ENCODE data around the gene MACROD2.

Gene MACROD2

DNA sequence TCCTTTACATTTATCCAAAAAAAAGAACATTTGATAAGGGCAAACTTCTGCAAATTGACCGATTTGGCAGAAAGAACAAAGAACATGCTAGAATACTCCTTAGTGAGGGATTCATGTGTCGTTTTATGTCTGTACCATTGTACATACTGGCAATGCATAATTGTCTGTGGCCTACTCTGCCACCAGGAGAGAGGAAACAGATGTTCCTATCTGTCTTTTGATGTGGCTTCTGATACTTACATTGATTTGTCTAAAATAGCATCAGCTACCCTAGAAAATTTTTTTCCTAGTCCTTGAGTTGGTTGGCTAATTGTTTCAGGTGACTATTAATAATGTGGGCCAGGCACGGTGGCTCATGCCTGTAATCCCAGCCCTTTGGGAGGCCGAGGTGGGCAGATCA is 1923.8 kb downstream of the MACROD2 start:
- DNase-seq: no peak

DNA sequence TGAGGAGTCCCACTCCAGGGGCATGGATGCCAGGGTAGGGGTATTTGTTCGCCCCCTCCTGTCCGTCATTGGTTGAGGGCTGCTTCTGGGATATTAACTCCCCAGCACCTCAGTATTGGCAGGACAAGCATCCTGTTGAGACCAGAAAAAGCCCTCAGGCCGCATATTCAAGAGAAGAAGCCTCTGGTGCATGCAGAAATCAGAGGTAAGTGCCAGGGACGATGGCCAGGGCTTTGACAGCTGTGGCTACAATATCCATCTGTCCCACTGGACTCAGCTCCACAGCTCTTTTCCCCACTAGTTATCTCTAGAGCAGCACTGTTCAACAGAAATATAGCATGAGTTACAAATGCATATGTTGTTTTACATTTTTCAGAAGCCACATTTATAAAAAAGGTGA is 1926.6 kb downstream of the MACROD2 start:
- no peak for DNase-seq

DNA sequence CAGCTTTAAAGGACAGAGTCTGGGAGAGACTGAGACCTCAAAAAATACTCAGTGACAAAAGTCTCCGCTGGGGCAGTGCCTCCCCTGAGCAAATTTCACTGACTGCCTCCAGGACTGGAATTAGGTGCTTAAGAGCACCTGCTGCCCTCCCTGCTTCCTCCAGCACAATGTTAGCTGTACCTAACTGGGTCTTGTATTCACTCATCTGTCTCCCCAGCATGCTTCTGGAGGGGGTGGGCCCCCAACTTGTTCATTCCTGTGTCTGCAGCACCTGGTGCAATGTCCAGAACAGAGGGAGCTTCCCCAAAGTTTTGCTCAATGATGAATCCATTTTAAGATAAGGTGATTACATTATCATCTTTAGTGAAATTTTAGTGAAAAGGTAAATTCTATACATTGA is 1927.2 kb downstream of the MACROD2 start:
- DNase-seq: no peak

DNA sequence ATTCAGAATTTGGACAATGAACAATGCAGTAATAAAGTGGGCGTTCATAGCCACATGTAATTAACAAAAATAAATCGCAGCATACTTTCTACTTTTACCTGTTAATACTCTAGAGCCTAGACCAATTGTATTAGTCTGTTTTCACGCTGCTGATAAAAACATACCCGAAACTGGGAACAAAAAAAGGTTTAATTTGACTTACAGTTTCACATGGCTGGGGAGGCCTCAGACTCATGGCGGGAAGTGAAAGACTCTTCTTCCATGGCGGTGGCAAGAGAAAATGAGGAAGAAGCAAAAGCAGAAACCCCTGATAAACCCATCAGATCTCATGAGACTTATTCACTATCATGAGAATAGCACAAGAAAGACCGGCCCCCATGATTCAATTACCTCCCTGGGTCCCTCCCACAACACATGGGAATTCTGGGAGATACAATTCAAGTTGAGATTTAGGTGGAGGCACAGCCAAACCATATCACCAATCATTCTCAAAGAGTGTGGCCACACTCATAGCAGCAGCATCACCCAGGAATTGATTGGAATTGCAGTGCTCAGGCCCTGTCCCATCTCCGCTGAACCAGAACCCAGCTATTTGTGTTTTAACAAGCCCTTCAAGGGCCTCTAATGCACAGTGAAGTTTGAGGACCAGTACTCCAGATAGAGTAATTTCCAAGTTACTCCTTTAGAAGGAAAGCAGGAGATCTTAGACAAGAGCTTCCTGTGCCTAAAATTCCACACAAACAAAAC is 1927.9 kb downstream of the MACROD2 start:
- DNase-seq: no peak

DNA sequence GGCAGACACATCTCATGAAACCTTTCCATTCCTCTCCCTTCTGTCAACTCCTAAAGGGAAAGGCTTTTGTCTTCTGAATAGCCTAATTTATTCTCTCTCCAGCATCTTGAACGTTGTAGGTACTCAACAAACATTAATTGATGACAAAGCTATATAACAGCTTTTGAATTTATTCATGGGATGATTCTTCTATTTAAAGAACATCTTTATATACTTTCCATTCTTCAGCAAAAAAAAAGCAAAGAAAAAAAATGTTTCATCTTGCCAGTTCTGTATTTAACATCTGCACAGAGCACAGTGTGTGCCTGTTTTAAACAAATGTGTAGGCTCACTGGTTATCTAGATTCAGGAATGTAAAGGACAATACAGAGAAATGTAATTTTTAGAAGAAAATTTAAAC is 1929.2 kb downstream of the MACROD2 start:
- no peak for DNase-seq

DNA sequence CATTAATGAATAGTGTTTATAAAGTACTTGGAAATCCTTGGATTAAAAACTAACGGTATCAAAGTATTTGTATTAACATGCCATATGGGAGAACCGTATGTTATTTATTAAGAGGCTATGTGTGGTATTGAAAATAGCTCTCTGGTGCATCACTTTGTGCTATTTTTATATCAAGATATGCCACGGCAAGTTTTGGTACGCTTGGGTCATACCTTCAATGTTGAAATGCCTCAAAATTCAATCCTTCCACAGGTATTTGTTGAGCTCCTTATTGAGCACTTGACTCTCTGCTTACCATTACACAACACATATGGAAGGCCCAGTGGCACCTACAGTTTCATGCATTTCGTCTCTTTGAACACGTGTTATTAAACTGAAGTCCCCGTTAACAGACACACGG is 1930.1 kb downstream of the MACROD2 start:
- DNase-seq: no peak

DNA sequence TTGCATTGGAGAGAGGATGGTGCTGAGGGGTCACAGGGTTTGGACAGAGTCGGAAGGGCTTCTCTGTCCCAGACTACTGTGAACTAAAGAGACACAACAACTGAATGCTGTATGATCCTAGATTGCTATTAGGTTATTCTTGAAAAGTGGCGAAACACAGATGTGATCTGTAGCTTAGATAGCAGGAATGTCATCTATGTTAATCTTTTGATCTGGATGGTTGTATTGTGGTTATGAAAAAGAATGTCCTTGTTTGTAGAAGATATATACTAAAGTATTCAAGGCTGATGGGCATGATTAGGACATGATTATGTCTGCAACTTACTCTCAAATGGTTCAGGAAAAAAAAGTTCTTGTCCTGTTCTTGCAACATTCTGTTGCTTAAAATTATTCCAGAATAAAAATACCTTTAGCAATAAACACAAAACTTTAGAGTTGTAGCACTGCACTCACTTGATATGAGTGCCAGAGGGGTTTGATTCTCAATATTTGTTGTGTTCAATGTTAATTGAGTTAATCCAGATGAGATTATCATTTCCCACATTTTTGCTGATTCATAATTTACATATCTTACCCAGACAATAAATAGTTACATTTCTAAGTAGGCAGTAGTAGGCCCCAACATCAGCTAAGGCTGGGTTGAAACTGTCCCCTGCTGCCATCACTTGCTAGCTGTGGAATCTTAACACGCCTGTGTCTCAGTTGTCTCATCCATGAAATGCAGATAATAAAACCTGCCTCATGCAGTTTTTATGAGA is 1932.8 kb downstream of the MACROD2 start:
- DNase-seq: no peak

DNA sequence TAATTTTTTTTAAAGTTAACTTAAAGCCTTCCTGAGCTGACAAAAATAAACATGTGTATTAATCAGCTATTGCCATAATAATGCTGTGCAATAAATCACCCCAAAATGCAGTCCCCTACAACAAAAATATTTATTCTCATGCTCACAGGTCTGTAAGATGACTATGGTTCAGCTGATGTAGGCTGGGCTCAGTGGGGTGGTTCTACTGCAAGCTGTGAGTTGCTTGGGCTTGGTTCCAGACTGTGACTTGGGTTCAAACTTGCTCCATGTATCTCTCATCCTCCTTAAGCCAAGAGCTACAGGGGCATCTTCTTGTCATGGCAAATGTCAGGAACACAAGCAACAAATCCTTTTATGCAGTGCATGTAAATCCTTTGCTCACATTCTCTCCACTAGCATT is 1933.6 kb downstream of the MACROD2 start:
- DNase-seq: no peak

DNA sequence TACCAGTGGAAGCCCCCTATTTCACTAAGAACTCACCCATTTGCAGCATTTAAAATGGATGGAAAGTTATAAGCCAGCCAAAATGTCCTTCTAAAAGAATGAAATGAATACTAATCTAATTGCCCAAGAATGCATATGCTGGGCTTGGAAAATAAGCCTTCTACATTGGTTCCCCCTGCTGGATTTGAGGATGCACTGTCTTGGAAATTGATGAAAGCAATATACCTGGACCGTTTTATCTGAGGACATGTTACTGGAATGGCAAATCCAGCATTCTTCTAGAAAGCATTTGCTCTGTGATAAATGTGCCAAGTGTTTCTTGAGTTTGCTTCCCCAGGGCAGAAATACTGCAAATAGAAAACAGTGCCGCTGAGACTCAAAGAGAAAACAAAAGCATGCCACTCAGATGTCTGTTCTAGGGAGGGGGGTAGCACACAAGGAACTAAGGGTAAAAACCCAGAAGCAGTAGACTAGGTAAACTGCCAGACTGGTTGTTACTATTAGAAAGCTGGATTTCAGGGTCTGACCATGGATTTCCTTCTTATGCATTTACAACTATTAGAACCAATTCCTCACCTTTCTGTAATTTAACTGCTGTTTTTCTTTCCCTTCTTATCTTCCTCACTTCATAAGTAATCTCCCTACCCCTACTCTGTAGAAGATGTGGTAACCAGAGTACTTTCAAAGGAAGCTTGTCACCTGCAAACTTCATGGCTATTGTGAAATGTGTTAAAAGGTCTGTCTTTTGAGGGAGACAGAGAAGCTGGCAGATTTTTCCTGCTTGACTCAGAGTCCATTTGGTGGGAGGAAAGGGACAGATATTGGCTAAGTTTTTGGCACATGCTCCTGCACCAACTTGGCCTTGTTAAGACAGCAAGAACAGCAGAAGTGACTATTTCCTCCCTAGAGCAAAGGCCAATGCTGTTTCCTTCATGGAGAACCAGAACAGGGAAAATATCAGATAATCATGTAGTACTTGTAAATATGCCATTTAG is 1935.3 kb downstream of the MACROD2 start:
- no peak for DNase-seq

DNA sequence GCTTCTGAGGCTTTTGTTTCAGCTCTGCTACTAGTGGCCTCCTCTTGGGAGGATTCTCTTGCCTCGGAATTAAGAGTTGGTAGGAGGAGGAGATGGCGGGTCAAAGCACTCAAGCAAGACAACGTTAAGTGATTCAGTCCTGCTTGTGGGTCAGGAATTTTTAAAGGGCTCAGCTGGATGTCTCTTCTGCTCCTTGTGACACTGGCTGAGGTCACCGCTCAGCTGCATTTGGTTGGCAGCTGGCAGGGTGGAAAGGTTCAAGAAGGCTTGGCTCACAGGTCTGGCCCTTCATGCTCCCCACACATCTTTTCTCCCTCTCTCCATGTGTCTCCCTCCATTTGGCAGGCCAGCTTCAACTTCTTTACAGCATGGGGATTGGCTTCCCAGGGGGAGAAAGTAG is 1936.6 kb downstream of the MACROD2 start:
- DNase-seq: no peak

DNA sequence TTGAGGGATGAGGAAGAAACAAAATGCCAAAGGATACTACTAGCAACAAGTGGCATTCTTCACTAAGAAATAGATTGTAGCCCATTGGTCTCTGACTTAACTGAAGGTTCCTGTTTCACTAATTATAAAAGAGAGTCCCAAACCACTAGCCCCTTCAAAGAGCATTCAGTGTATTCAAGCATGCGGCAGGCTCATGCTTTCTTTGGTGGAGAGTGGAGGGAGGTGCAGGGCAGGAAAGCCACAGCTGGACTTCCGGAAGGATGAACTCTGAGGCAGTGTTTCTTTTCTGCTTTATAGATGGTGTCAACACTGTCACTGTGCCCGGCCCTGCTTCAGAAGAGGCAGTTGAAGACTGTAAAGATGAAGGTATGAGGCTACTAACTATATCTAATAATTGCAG is 1941.9 kb downstream of the MACROD2 start:
- no peak for DNase-seq

DNA sequence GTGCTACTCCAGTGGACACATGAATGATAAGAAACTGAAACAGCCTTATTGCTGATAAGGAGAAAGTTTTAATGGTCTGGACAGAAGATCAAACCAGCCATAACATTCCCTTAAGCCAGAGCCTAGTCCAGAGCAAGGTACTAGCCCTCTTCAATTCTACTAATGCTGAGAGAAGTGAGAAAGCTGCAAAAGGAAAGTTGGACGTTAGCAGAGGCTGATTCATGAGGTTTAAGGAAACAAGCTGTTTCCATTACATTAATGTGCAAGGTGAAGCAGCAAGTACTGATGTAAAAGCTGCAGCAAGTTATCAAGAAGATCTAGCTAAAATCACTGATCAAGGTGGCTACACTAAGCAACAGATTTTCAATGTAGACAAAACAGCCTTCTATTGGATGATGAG is 1943.5 kb downstream of the MACROD2 start:
- DNase-seq: no peak

DNA sequence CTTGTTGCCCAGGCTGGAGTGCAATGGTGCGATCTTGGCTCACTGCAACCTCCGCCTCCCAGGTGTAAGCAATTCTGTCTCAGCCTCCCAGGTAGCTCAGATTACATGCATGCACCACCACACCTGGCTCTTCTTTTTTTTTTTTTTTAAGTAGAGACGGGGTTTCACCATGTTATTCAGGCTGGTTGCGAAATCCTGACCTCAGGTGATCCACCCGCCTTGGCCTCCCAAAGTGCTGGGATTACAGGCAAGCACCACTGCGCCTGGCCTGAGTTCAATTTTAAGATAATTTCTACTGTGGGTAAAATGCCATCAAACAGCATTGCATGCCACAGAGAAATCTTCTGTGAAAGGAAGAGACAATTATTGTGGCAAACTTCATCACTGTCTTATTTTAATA is 1944.8 kb downstream of the MACROD2 start:
- DNase-seq: no peak

DNA sequence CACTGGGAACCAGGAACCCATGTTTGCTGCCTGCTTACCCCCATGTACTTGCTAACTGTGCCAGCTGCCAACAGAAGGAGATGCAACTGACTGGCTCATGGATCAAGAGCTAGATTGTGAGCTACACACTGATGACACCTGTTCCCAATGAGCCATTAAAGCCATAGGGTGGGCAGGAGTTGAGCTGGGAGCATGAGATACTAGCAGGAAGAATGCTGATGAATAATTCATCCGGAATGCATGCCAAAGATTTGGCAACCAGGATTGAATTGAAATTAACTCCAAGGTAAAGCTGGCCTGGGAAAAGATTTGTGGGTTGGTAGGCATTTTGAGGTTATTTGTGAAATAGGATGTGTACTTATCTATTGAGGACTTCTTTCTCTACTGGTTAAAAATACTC is 1946.8 kb downstream of the MACROD2 start:
- DNase-seq: no peak

DNA sequence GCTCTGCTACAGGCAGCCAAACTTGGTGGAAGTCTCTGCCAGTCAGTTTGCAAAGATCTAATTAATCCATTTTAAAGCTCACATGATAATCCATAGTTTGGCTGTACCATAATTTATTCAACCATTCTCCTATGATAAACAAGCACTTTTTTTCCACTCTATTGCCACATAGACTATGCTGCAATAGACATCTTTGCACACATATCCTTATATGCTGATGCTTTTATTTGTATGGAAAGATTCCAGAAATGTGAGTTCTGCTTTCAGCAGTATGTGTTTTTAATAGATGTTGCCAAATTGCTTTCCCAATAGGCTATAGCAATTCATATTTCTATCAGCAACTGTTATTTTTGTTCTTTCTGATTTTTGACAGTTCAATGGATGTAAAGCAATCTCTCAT is 1950.0 kb downstream of the MACROD2 start:
- DNase-seq: no peak

DNA sequence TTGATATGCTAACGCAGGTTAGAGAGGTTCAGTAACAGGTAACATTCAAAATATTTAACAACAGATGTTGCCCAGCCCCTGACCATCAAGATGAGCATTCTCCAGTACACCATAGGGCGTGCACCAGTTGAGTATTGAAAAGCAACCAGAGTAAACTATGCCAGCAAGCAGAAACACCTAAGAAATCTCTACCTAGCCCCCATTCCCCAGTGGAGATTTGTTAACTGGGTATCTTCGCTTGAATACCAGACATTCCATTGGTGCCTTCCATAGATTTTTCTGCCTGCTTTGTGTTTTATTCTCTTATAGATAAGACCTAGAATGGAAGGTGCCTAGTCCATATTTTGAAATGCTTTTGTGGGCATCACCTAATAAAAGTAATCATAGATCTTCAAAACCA is 1954.1 kb downstream of the MACROD2 start:
- no peak for DNase-seq

DNA sequence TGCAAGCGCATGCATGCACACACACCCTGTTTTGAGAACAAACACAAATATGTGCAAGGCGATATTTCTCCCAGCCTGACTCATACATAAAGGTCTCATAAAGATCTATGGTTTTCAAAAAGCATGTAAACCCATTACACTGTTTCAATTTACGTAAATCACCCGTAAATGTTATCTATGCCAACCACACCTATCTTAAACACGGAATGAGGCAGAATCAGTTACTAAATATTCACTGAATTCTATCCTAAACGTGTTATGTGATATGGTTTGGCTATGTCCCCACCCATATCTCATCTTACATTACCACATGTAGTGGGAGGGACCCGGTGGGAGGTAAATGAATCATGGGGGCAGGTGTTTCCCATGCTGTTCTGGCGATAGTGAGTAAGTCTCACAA is 1956.3 kb downstream of the MACROD2 start:
- DNase-seq: no peak

DNA sequence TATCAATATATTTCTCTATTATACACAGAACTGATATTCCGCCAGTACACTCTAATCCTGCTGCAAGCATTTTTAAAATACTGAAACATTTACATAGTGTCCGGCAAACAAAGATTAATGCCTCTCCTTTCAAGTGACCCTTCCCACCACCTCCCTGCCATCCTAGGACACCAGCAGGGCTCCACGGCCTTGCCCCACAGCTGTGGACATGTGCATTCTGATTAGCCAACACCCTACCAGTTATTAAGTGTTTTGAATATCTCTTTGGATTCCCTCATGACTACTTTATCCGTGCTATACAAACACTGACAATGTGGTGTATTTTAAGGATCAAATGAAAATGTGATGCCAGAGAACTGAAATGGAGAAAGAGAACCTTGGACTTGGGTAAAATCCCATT is 1962.8 kb downstream of the MACROD2 start:
- DNase-seq: no peak

DNA sequence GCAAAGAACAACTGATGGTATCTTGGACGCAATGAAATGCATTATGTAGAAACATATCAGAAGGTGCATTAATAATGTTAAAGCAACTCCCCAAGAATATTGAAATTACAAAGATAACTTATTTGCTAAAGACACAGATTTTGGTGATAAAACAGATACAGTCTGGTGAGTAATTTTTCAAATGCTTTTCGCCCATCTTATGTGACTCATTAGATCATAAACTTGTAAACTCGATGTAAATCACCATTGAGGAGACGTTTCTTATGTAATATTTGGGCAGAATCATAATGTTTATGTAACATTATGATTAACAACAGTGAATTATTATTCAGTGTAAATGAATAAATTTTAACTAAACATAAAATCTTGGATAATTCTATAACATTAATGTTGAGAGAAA is 1969.8 kb downstream of the MACROD2 start:
- no peak for DNase-seq

DNA sequence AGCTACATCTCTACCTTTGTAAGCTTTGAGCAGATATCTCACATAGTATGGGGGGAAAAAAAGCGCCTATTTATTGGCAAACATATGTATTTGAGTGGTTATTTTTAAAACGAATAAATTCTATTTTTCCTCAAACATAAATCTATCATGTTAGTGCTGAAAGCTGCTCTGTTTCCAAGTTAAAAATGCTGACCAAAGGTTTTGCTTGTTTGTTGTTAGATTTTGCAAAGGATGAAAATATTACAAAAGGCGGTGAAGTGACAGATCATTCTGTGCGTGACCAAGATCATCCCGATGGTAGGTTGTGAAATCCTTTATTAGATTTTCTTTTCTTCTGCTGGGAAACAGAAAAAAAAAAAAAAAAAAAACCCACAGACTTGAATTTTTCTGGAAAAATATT is 1972.0 kb downstream of the MACROD2 start:
- DNase-seq: no peak

DNA sequence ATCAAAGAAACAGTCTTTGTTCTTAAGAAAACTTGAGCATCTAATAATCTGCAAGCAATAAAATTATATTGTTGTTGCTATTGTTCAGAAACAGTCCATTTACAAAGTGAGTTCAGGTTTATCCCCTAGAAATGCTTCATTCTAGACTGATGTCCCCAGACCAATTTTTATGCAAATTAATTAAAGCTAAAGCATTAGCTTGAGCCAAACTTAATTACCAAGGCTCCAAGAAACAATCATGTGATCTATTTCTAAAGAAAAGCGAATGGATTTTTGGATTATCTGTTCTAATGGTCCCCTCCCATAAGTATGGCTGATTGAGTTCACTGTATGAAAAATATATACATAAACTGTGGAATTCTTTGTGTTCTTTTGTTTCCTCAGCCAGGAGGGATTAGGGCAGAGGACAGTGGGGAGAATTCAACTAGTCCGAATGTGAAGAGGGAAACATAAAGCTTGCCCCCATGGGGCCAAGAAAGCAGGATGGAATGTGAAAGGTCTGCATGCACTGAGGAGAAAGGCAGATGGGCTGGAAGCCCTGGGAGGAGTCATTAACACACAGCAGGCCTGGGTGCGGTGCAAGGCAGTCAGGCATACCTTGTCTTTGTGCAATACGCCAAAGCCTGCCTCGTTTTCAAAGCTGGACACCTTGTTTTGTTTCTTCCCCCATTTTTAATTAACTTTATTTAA is 1980.9 kb downstream of the MACROD2 start:
- DNase-seq: no peak

DNA sequence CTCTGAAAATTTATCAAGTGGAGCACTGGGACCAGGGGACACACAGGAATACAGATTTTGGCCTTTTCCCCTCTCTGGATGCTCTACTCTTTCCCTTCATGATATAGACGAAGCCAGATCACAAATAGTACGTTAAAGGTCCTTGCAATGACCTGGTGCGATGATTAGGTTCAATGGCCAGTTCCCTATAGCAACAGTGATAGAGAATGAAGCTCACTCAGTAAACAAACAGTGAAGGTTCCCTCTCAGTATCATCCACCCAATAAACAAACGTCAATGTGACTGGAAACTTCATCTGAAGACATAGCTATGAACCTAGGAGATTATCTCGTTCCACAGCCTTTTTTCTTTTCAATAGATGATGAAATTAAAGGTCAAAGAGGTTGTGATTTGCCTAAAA is 1981.7 kb downstream of the MACROD2 start:
- no peak for DNase-seq

DNA sequence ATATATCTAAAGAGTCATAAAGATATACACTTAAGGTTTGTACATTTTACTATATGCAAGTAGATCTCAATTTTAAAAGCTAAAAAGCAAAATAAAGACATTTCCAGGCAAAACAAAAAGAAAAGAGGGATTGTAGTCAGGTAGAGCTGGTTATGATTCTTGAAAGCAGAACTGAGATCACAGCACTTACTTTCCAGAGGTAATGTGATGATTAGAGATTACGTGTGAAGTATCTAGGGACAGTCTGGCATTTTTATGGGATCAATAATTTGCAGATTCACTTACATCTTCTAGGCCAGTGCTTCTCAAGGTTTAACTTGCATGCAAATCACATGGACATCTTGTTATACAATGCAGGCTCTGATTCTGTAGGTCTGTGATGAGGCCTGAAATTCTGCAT is 1982.4 kb downstream of the MACROD2 start:
- no peak for DNase-seq
